GM19397 (cell line): ENCODE measurements around the gene KDM4C.

Experiments used
- ATAC-seq: cut with Tn5 transposase; IDR thresholded peaks from one replicate; pipeline ENCODE4 v1.9.1; 2021; ENCODE audit warnings: mild to moderate bottlenecking, moderate library complexity; ENCODE audit not compliant: unreplicated experiment

KDM4C gene

DNA sequence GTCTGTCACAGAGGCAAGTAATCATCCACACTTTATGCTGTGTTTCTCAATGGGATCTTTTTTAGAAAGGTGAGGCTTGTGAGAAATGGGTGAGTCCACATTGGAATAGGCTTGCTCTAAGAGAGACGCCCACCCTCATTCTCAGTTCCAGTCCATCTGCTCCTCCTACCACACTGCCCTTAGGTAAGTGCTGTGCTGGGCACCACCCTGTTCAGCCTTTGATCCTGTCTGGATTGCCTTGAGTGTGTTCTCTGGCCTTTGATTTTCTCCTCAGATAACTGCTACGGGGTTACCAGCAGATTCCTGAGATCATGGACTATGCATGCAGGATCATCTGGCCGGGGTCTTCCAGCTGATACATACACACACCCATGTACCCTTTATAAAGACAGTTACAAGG lies 328.6 kb downstream of the KDM4C start:
- ATAC-seq = no peak

DNA sequence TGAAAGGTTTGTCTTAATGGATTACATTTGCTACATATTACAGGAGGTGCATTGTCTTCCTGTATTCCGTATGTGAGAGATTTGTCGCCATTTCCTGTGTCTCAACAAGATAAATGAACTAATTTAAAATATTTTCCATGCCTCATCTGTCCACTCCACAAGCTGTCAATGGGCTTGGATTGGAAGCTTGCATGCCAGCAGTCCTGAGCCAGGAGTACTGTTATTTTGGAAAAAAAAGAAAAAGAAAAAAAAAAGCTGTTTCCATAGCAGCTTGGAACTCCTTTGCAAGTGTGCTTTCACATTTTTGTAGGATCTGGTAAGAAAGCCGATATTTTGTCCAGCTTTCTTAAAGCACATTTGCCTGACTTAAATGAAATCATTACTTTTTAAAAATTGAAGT lies 330.8 kb downstream of the KDM4C start:
- no peak for ATAC-seq

DNA sequence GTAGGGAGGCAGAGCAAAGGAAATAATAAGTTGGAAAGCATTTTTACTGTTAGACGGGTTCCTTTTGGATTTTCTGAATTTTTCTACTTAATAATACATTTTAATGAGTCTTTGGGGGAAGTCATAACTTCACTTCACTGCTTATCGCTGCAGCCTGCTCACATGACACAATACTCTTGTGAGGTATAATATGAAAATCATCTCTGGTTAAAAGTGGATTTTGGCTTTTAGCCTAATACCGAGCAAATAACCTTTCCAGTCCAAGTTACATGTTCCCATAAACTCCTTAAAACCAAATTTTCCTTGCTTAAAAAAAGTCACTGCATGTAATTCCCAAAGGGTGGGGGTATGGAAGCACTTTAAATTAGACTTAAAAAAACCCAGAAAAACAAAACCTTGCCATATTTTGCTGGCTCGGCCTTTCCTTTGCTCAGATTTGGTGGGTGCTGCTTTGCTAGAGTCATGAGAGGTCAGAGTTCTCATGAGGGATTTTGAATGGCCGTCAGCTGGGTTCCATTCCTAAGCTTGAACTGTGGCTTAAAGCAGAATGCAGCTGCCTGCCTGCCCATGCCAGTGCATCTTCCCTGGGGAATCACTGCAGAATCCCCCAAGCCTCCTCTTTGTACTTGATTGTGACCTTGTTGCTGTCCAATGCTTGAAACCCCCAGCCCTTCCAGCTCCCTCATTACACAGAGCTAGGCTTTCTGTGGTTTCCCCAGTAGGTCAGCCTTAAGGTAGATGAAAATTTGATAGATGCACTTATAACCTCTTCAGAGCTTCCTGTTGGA lies 331.8 kb downstream of the KDM4C start:
- no peak for ATAC-seq

DNA sequence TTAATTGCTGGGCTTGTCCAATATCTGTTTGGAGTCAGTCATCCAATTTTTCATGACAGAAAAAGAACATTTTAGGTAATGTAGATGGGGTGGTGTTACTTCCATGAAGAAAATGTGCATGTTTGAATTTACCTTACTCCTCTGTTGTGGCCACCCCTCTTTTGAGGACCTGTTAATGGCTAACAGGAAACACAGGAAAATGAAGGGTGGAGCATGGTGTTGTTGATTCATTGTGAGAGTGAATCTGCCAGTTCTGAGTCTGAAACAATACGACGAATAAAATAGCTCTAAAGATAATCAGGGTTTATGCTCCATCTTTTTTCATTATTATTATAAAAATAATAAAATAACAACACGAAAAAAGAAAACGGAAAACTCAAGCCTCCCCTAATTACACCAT lies 335.3 kb downstream of the KDM4C start:
- ATAC-seq = no peak

DNA sequence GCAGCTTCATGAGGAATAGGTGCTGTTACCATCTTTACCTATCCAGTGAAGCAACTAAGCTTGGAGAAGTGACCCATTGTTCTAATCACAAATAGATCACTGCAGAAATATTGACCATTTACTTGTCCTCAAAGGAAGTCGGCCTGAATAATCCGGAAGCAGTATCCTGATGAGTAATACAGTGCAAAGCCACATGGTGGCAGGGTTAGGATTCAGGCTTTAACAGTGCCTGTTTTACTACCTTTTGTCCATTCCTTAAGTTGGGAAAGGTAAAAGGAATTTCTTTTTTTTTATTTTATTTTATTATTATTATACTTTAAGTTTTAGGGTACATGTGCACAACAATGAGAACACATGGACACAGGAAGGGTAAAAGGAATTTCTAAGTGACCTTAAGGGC lies 336.3 kb downstream of the KDM4C start:
- no peak for ATAC-seq

DNA sequence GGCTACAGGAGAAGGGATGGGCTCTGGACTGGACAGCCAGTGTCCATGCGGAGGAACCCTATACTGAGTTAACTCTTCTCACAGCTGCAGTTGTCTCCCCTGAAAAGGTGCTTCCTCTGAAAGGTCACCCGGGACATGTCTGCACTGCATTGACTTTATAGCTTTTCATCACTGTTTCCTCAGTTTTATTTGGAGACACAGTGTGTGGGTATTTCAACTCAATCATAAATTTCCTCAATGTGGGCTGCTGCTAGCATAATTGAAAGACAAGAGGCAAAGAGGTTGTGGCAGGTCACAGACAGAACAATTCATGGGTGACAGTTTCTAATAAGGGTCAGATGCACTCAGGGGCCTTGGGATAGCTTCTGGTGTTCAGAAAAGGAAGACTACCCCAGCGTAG lies 336.8 kb downstream of the KDM4C start:
- ATAC-seq = no peak

GRCh38 chr9:7095058-7095457 lies 337.3 kb downstream of the KDM4C start:
- ATAC-seq = peak; percentile 51

DNA sequence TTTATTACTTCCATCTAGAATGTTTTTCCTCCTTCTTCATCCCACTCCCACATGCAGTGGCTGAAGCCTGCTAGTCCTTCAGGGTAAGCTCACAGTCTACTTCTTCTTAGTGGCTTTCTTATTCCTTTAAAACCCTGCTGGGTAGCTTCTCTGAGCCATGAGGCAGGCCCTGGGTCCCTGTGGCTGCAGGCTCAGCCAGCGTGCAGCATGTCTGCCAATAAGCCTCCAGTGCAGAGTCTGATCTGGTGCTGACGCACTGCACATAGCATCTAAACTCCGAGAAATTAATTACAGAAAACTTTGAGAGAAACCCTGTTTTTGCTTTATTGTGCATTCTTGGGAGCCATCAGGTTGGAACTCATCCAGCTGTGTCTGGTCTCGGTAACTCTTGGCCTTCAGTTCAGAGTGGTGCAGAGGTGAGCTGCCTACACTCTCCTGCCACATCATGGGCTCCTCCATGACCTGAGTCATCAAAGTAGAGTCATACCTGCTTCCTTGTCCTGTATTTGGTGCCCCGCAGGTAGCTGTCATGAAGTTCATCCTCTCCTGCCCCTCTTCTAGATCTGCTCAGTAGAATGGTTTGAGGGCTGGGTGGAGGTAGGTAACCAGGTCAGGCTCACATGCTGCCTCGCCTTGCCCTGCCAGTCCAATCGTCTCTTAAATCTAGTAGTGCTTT lies 339.4 kb downstream of the KDM4C start:
- no peak for ATAC-seq

- ATAC-seq = no peak
Measured at GRCh38 chr9:7097785-7098752, 340.3 kb downstream of the KDM4C start.

- ATAC-seq = no peak
Measured at GRCh38 chr9:7103367-7103766, 345.6 kb downstream of the KDM4C start.

- ATAC-seq = no peak
Measured at GRCh38 chr9:7103771-7104170, 346.0 kb downstream of the KDM4C start.

DNA sequence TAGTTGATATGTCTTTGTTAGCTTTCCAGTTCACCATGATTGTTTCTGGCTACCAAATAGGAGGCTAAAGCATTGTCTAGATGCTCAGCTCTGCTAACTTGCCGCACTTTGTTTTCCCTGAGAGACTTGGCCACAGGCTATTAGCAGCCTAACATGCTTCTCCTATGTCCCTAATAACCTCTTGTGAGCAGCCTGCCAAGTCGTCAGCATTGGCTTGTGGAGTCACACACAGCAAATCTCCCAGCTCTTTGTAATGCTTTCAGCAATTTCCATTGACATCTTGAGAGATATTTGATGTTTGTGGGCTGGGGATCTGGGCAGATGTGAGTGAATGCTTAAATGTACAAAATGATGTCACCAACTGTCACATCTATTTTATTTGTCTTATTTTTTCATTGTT lies 346.9 kb downstream of the KDM4C start:
- no peak for ATAC-seq

GRCh38 chr9:7105095-7105494 lies 347.3 kb downstream of the KDM4C start:
- ATAC-seq = no peak

DNA sequence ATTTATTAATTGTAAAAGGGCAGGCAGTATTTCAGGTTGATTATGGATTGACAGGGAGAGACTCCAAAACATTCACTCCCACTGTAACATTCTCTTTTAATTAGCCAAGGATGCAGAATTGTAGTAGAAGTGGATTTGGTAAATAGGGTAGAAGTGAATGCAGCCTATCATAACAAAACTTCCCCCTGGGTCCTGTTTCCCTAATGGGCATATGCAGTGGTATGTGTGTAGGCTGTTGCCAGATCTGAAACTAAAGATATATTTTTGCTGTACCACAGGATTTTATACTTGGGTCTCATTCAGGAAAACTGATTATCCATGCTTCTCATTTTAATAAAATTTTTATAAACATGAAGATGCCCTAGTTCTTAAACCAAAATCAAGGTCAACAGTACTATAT lies 351.2 kb downstream of the KDM4C start:
- no peak for ATAC-seq

GRCh38 chr9:7111413-7111812 lies 353.6 kb downstream of the KDM4C start:
- no peak for ATAC-seq

DNA sequence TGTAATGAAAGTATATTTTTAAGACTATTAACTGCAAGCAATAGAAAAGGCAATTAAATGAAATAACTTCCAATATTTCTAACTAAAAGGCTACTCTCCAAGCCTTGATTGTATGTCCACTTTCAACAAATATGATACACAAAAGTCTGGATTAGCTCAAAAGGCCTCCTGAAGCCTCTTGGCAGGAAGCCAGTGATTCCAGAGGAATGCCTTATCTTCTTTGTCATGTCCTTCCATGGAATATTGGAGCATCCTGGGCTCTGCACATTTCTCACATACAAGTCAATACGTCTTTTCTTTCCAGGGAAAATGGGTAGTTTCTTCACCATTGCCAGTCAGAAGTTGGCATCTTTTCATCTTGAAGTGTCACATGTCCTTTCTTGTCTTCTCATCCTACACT lies 357.8 kb downstream of the KDM4C start:
- no peak for ATAC-seq

GRCh38 chr9:7117676-7118561 lies 360.1 kb downstream of the KDM4C start:
- peak; percentile 58 for ATAC-seq

DNA sequence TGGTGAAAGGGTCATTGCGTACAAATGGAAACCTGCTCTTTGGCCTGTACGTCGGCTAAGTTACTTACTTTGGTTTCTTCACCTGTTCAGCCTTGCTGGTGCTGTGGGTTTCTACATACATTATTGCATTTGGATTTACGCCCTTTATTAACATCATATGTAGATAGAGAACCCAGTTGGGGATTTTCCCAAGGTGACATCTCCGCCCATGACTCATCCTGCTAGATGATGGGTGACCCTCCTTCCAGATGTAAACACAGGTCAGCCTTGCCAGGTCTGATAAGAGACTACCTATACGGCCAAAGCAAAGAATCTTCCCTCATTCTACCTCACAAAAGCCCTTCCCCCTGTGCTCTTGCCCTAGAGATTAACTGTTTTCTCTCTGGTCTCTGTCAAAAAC lies 360.9 kb downstream of the KDM4C start:
- ATAC-seq = peak; percentile 33

DNA sequence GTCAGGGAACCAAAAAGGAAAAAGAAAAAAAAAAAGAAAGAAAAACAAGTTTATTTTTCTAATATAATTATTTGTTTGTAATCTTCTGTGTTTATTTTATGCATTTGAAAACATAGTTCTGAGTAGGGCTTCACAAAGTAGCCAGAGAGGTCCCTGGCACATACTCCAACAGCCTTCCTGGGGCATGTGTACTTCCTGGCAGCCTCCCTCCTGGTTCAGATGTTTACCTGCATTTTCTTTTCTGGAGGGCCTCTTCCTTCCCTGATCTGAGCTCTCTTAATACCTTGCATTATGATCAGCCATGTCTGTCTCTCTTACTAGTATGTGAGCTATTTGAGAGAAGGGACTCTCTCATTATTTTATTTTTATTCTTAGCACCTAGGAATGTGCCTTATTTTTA lies 361.8 kb downstream of the KDM4C start:
- no peak for ATAC-seq

- ATAC-seq = peak; percentile 42
Measured at GRCh38 chr9:7121055-7121454, 363.3 kb downstream of the KDM4C start.
